GM21367 (cell line): ENCODE data around the gene B3GALT4.
"Not testable (repeated sequence)": the region's sequence is repeated elsewhere in the genome, so short reads cannot be mapped to it uniquely, and the experiment has no call there.

Source experiments
- ATAC-seq: cut with Tn5 transposase; IDR thresholded peaks from one replicate; pipeline ENCODE4 v1.9.1; 2021; ENCODE audit not compliant: unreplicated experiment

Gene B3GALT4, protein sequence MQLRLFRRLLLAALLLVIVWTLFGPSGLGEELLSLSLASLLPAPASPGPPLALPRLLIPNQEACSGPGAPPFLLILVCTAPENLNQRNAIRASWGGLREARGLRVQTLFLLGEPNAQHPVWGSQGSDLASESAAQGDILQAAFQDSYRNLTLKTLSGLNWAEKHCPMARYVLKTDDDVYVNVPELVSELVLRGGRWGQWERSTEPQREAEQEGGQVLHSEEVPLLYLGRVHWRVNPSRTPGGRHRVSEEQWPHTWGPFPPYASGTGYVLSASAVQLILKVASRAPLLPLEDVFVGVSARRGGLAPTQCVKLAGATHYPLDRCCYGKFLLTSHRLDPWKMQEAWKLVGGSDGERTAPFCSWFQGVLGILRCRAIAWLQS

DNA sequence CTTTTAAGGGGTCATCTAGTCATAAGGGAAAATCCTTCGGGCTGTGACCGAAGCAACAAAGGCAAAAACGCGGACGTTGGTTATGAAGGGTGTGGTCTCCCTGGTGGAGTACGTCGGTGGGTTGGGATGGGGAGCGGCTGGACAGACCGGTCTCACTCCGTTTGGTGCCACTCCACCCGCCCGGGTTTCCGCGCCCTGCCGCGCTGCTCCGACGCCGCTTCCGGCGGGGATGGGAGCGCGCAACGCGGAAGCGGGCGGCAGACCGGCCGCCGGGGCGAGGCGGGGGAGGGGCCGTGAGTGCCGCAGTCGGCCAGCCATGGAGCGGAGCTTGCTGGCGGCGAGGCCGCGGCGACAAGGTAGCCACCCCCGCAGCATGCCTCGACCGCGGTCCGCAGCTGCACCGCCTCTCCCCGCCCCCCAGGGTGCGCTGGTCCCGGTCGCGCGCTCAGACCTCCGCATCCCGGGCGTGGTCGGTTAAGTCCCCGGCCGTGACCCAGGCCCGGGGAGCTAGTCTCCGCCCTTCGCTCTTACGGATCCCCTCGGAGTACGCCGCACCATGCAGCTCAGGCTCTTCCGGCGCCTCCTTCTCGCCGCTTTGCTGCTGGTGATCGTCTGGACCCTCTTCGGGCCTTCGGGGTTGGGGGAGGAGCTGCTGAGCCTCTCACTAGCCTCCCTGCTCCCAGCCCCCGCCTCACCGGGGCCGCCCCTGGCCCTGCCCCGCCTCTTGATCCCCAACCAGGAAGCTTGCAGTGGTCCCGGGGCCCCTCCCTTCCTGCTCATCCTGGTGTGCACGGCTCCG lies at the start of gene B3GALT4:
Gene B3GALT4 (plus strand): TSS at position 260 of the 799 bp plus-strand sequence. CDS start 297 bp downstream, at position 557.
- peak; percentile 51 for ATAC-seq

DNA sequence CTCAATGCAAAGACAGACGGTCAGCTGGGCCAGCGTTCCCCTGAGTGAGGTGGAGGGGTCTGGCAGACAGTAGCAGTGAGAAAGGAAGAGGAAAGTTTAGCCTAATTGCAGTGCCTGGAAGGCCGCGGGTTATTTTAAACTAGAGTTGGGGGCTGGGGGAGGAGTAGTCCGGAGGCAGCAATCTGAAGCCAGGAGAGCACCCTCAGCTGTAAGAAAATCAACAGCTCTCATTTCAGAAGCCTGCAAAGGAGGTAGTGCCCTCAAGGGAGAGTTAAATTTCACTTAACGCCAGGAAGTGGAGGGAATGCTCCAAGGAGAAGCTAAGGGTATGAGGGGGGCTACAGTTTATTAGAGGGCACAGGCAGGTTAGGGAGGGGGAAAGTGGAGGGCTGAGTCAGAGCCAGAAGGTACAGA lies 41.7 kb upstream of the B3GALT4 start:
- ATAC-seq: no peak

DNA sequence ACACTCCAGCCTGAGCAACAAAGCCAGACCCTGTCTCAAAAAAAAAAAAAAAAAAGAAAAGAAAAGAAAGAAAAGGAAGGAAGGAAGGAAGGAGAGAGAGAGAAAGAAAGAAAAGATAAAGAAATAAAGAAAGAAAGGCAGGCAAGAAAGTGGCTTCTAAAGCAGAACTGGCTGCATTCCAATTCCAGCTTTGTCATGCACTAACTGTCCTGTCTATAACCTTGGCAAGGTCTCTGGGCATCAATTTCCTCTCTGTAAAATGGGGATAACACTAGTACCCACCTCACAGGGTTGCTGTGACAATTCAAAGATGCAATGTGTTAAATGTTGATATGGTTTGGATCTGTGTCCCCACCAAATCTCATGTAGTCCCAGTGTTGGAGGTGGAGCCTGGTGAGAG lies 40.6 kb upstream of the B3GALT4 start:
- no peak for ATAC-seq

DNA sequence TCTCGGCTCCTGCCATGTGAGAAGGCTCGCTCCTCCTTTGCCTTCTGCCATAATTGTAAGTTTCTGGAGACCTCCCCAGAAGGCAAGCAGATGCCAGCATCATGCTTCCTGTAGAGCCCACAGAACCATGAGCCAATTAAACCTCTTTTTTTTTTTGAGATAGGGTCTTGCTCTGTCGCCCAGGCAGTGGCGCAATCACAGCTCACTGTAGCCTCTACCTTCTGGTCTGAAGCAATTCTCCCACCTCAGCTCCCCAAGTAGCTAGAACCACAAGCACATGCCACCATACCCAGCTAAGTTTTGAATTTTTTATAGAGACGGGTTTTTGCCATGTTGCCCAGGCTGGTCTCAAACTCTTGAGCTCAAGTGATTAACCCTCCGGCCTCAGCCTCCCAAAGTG lies 40.1 kb upstream of the B3GALT4 start:
- no peak for ATAC-seq

DNA sequence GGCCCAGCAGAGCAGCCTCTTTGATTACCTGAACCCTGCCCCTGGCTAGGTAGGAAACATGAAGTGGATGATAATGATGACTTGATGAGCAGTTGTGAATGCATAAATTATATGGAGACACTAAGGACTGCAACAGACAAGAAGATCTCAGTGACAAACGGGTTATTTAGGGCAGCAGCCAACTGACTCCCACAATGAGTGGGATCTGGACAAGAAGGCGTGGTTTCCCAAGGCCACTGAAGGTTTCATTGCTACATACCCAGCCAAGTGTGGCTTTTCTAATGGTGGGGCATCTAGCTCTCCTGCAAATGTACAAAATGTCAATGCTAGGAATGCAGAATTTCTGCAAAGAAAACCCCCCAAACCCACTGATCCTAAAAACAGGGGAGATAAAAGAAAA lies 39.2 kb upstream of the B3GALT4 start:
- ATAC-seq: no peak

DNA sequence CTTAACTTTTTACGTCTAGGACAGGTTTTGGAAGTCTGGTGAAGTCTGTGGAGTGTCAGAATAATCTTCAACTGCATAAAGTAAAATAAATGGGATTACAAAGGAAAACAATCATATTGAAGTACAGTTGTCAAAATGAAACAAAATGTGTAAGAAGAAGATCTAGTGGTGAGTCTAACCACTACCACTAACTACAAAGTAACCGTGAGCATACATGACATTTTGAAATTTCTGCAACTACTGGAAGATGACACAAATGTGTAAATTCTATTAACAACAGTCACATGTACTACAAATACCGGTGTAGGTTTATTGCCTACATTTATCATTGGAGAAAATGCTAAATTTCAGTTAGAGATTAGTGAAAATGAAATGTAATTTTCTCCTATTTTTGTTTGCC lies 35.0 kb upstream of the B3GALT4 start:
- no peak for ATAC-seq

DNA sequence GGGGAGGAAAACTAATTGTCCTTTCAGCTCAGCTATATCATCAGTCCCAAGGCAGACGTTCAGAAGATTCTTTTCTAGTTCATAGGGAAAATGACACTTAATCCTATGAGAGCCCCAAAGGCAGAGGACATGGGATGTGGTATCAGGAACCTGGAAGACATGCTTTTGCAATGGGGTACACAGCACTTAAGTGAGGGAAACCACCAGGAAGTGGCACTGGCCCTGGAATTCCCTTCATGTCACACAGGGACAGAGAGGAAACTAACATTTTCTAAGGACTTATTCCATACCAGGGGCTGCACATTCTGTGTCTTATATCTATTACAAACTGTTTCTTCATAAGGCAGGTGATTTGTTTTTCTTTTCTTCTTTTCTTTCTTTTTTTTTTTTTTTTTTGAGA lies 33.4 kb upstream of the B3GALT4 start:
- ATAC-seq: no peak

DNA sequence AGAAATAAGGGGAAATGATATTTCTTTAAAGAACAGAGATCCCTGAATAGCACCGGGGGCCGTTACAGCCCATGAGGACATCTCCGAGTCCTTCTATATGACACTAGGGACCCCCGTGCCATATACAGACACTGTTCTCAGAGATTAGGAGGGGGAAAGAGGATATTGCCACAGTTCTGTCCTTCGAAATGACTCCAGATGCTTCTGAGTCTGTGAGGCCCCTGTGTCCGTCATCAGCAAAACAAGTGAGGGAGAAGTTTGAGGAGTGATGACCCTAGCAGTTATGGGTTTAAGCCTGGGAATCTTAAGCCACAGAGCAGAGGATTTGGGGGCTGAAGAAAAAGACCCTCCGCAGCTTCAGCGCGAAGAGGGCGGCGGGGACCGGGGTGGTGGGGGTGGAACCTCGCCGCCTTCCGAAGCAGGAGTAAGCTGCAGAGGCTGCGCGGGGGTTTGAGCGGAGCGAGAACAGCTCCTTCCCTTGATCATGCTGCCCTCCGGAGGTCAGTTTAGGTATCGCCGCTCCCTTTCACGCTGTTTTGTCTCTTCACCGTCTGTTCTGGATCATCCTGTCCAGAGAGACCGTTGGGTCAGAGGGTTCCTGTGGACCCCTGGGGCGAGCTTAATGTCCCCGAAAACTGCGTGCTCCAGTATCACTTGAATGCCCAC lies 28.8 kb upstream of the B3GALT4 start:
- peak; percentile 42 for ATAC-seq

DNA sequence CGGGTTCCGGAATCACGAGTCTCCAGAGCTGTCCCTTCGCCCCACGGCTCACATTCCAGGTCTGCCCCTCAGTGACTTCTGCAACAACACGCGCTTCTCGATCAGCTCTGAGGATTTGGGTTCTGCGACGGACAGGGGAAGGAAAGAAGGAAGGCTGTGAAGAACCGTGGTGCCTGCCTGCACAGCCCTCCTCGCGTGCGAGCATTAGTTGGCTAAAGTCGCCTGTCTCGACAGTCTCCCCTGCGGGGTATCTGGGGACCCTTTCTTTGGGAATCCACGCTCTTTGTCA lies 28.3 kb upstream of the B3GALT4 start:
- no peak for ATAC-seq

DNA sequence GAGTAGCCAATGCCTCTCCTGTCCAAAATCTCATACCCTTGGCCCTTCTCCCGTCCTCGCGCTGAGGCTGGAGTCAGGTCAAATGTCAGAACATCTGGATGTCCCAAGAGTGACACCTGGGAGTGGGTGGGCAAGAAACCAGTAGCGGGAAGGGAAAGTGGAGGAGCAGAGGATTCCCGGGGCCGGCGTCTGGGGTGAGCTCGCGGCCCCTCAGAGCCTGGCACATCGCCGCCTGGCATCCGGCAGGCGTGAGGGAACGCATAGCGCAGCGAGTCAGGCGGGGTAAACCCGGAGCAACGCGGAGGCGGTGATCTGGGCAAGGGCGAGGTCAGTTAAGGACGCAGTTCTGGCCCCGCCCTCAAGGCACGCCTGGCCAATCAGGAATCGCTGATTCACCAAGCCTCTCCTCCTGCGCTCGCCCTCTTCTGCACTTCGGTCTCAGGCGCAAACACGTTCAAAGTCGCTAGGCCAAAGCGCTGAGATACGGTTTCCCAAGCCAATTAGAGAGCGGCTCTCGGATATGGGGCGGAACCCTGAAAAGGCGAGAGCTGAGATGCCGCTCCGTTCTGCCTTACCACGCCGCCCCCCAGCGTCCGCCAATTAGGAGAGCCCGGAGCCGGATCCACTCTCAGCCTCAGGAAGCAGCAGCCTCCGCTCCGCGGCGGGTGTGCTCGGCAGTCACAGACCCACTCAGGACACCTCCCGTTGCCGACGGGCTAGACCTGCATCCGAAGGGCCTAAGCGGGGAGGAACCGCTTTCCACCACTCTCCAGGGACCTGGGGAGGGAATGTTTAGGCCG lies 27.8 kb upstream of the B3GALT4 start:
- peak; percentile 79 for ATAC-seq

DNA sequence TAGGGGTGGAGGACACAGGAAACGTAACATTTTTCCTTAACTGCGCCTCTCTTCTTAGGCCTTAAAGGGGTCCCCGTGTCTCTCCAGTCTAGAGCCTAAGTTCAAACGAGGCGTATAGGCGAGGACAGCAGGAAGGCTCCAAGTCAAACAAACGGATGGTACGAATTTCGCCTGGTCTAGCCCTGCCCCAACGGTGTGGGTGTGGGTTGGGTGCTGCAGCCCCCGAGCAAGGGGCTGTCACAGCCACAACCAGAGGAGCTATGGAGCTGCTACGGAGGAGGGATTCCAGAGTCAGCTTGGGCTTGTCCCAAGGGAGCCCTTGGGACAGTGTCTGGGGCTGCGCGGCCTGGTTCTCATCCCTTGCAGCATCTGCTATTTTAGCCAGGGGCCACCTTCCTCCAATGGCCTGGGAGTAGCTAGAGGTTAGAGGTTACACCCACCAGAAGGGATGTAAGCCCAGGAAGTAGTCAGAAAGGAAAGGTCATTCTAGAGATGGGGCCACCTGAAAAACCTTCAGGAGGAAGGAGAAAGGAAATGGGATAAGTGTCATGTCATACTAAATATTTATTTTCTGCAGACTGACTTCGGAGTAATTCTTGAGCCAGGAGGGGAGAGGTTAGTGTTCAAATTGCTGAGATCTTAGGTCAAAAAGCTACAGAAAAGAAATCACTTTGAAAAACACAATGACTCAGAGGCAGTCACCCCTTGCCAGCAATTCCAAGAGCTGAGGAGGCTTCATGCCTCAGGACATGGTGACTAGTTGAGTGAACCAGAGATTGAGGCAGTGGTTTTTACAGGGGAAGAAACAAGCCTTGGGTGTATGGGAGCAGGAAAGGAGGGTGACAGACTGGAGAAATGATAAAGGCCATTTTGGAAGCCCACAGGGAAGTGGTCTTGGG lies 26.9 kb upstream of the B3GALT4 start:
- ATAC-seq: no peak

DNA sequence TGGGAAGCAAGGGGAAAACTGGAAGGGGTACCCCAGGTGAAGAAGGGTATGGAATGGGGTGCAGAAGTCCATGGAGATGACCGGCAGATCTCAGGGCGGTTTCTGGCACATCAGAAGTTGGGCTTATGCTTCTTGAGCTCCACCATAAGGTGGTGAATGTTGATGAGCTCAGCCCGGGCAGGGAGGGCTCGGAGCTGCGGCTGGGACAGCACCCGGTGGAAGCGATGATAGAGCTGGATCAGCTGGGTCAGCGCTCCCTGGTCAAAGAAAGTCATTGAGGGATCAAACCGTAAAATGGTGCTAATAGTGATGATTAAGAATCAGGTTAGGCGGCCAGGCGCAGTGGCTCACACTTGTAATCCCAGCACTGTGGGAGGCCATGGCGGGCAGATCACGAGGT lies 26.2 kb upstream of the B3GALT4 start:
- ATAC-seq: no peak

DNA sequence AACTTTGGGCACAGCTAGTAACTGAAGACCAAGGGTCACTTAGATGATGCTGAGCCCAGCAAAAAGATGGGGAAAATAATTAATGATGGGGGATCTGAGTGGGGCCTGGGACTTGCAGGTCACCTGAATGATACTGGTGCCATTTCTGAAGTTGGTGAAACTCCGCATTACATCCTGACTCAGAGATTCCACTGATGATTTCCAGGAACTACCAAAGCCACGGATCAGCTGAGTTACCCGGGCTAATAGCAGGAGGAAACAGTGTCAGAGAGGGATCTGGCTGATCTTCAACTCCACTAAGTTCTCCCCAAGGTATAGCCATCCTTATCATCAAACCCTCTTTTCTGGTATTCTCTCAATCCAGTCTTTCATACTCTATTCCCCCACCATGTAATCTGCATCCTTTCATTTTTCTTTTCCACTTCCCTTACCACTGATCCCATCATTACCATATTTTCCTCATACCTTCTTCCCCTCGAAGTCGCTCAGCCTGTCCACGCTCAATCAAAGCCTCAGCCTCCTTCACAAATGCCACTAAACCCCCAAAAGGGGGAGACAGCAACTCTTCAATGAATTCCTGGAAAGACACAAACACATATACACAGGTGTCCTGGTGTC lies 25.4 kb upstream of the B3GALT4 start:
- no peak for ATAC-seq

DNA sequence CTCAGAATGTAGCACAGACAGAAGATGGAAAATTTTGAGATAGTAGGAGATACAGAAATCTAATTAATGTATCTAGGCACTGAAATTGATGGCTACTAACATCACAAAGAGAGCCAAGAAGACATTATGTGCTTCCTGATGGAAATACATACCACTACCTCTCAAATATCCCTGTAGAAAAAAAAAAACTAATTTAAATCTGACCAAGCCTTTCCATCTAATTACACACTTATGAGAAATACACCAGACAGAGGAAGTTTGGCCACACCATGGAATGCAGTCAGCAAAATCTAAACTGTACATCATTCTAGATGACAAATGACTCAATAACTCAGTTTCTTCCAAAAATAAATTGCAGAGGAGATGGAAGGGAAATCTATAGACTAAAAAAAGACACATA lies 24.2 kb upstream of the B3GALT4 start:
- ATAC-seq: no peak

DNA sequence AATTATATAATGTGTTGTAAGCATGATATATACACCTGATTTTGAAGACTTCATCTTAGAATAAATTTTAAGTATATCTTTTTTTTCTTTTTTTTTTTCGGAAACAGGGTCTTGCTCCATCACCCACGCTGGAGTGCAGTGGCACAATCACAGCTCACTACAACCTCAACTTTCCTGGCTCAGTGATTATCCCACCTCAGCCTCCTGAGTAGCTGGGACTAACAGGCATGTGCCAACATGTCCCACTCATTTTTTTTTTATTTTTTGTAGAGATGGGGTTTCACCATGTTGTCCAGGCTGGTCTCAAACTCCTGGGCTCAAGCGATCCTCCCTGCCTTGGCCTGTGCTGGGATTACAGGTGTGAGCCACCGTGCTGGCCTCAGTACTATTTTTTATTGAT lies 22.3 kb upstream of the B3GALT4 start:
- ATAC-seq: no peak

DNA sequence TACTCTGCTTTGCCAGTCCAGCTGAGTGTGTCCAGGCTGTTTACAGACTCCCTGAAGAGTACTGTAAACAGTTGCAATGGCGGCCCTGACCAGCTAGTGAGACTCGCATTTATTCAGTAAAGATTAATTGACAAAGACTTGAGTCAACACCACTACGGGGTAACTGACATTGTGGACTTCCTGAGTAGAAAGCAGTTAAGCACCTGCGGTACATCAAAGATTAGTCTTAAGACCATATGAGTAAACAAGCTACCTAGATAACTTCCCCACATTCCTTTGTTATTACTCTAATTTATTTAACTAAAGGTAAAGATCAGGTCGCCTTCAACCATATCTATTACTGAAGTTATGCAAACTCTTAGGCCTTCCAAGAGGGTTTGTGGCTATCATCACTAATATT lies 17.9 kb upstream of the B3GALT4 start:
- ATAC-seq: no peak

DNA sequence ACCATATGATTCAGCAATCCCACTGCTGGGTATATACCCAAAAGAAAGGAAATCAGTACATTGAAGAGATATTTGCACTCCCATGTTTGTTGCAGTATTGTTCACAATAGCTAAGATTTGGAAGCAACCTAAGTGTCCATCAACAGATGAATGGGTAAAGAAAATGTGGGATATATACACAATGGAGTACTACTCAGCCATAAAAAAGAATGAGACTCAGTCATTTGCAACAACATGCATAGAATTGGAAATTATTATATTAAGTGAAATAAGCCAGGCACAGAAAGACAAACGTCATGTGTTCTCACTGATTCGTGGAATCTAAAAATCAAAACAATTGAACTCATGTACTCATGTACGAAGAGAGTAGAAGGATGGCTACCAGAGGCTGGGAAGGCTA lies 14.4 kb upstream of the B3GALT4 start:
- not testable (repeated sequence) for ATAC-seq

DNA sequence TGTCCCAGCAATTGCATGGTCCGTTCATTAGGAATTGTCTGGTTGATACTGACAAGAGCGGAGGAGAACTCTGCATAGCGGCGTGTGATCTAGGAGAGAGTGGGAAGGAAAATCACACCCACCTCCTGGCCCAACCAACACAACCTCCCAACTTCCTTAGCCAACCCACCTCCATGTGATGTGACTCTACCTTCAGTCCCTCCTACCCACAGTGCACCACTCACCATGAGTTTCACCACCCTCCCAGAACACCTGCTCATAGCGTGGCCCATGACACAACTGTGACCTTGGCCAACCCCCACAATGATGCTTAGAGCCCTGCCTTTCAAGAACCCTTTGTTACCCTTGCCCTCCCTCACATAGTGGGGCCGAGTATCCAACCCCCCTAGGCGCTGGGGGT lies 12.9 kb upstream of the B3GALT4 start:
- ATAC-seq: no peak

DNA sequence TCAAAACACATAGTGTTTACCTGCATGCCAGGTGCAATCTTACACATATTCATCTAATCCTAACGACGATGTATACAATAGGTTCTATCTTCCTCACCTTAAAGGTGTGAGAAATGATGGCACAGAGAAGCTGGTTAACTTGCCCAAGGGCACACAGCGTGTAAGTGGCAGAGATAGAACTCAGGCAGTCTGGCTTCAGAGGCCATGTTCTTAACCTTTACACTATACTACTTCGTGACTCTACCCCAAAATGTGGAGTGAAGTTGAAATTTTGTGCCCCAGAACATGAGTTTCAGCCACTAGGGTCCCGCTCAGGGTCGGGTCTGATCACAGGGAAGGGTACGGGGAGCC lies 5.8 kb upstream of the B3GALT4 start:
- no peak for ATAC-seq
